Activated CD4-positive, alpha-beta T cell treated with anti-CD3 and anti-CD28 coated beads for 1 hour (primary cell): ENCODE measurements around the gene TECPR1.

Experiments used
- DNase-seq: peaks from one replicate; pipeline ENCODE4 v3.0.0-alpha.2; 2020

The TECPR1 gene

DNA sequence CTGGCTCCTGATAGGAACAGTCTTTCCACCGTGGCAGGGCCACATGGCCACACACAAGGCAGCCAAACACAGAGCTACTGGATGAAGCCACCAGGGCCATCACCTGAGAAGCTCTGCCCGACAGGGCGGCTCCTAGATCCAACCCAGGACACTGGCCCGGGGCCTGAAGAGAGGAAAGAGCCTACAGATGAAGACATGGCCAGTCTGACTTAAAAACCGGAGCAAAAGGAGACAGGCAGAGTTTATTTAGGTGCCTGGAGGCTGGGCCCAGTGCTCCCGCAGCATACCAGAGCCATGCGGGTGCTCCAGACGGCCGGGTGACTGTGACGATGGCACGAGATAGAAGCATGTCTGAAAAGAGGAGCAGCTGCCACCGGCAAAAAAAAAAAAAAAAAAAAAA is 3.9 kb downstream of the TECPR1 start:
- no peak for DNase-seq

- no peak for DNase-seq
Measured at GRCh38 chr7:98244871-98245270, 7.2 kb downstream of the TECPR1 start.

- DNase-seq = no peak
Measured at GRCh38 chr7:98242934-98243333, 9.1 kb downstream of the TECPR1 start.

DNA sequence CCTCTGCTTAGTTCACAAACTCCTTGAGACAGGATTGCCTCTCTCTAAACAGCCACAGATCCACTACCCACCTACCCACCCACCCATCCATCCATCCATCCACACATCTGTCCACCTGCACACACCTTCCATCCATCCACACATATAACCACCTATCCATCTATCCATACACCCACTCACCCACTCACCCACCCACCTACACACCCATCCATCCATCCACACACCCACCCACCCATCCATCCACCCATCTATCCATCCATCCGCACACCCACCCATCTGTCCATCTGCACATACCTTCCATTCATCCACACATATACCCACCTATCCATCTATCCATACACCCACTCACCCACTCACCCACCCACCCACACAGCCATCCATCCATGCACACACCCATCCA is 9.7 kb downstream of the TECPR1 start:
- DNase-seq = no peak

DNA sequence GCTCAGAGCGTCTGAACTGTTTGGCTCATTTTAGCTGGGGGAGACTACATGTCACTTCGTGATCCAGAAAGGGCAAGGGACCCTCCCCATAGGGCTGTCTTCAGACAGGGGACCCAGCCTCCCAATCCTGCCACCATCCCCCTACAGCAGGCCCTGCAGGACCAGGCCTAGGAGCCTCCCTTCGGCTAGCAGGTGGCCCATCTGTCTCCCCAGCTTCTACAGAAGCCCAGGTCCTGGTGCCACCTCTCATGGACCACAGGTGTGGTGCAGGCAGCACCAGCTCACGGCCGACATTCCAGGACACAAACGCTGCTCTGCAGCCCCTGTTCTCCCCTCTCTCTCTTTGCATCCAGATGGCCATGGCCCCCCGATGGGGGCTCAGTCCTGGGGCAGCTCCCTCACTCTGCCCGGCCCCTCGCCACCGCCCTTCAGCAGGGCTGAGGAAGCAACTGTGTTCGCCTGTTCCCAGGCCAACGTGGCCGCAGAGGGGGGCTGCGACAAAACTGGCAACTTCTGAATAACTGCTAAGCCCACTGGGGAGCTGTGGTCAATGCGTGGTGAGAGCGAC is 10.3 kb downstream of the TECPR1 start:
- DNase-seq = no peak

DNA sequence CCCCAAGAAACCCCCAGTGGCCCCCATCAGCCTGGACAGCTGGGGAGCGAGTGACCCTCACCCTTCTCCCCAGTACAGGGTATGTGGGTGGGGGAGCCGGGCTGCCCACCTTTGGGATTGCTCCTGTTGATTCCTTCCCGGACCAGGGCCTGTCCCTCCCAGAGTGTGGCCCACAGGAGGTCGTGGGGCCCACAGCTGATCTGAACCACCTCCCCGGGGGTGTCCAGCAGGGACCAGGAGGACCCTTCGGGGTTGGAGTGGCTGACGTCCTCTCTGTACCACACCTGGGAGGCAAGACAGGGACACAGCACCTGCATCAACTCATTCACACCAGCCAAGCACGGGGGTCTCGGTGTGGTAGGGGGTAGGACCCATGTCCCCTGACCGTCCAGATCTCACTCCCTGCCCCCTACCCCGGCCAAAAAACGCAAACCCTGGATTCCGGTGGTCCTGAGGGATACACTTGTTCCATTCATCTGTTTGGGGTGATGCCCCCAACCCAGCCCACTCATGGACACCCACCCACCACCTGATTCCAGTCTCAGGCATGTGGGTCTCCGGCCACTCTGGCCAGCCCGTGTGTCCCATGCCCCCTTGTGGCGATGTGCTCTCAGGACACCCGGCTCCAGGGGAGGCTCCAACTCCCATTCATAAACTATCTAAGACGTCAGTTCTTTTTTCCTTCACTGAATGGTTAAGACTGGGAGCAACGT is 10.9 kb downstream of the TECPR1 start:
- DNase-seq = no peak

DNA sequence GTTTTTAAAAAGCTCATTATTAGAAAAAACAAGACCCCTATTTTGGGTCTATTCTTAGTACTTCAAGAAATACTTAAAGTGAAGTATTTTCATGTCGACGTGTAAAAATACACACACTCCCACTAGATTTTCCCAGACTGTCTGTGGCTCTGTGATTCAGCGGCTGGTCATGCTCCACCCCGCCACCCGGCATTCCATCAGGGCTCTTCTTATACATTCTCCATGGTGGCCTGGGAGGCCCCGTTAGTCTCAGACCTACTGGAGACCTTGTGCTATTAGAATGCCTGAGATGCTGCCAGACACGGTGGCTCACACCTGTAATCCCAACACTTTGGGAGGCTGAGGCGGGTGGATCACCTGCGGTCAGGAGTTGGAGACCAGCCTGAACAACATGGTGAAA is 13.1 kb downstream of the TECPR1 start:
- no peak for DNase-seq

DNA sequence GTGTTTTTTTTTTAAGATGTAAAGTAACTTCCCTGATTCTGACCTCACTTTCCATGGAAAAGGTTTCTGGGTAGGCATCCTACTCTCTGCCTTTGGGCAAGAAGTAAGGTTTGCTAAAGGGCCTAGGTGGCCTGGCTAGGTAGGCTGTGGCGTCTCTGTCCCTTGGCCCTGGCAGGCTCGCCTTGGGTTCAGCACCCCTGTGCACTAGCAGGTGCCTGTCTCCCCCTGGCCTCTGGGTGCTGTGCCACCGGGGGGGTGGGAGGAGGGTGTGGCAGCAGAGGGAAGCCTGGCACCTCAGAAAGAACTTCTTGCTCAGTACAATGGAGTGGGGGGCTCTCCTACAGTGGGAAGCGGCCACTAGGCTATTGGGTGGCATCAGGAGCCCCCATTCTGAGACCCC is 14.0 kb downstream of the TECPR1 start:
- DNase-seq = no peak

- no peak for DNase-seq
Measured at GRCh38 chr7:98236355-98237185, 15.5 kb downstream of the TECPR1 start.

DNA sequence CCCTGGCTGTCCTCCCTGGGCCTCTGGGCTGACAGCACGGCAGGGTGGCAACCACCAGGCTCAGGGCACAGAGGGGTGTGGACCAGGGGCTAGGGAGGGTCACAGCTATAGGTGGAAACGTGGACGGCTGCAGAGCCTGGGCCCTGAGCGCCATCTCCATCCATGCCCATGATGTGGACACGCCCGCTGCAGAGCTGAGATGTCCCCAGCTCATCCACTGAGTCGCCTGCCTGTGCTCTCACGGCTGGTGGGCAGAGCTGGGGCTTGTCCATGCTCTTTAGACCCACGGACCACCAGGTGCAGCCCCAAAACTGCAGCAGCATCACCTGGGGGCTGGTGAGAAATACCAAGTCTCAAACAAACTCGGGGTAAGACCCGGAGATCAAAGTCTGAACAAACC is 16.1 kb downstream of the TECPR1 start:
- no peak for DNase-seq

DNA sequence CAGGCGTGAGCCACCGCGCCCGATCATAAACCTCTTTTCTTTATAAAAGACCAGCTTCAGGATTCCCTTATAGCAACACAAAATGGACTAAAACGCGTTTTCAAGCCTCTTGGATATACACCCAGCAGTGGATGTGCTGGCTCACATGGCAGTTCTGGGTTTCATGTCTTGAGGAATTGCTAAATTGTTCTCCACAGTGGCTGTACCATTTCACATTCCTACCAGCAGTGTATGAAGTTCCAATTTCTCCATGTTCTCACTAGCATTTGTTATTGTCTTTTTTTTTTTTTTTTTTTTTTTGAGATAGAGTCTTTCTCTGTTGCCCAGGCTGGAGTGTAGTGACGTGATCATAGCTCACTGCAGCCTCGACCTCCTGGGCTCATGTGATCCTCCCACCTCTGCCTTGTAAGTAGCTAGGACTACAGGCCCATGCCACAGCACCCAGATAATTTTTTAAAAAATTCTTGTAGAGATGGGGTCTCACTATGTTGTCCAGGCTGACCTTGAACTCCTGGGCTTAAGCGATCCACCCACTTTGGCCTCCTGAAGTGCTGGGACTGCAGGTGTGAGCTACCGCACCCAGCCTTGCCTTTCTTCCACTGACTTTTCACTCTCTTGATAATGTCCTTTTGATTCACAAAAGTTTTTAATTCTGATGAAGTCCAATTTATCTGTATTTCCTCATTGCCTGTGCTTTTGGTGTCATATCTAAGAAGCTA is 17.4 kb downstream of the TECPR1 start:
- DNase-seq = no peak

DNA sequence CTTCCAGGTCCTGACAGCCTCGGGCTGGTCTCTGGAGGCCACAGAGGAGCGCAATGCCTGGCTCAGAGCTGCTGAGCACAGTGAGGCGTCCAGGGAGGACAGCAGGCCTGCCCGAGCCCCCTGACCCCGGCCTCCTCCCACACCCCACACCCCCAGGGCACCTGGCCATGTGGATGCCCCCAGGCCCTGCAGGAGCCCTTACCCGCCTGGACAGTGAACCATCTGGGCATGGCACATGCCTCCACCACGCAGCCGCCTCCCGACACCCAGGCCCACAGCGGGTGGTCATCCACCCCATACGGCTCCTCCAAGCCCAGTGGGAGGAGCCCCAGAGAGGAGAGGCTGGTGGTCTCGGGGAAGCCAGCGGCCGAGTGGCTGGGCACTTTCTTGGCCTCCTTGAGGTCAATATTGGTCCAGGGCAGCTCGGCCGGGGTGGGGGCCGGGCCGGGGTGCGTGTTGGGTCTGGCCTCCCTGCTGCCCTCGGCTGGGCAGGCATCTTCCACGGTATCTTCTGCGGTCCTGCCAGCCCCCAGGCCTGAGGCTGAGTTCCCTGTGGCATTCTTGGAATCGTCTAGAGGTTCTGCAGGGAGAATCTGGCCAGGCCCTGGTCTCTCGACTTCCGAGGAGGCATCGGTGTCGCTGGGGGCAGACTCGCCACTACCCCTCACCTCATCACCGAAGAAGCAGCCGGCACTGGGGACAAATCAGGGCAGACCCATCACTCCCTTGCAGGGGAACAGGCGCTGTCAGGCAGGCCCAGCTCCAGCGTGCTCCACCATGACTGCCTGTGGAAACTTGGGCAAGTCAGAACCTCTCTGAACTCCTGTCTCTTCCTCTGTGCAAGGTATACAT is 18.6 kb downstream of the TECPR1 start:
- DNase-seq = no peak

GRCh38 chr7:98232799-98233198 is 19.2 kb downstream of the TECPR1 start:
- no peak for DNase-seq

GRCh38 chr7:98232263-98232585 is 19.8 kb downstream of the TECPR1 start:
- DNase-seq = no peak

- DNase-seq = no peak
Measured at GRCh38 chr7:98231493-98232262, 20.4 kb downstream of the TECPR1 start.

GRCh38 chr7:98230746-98231471 is 21.1 kb downstream of the TECPR1 start:
- DNase-seq = no peak

DNA sequence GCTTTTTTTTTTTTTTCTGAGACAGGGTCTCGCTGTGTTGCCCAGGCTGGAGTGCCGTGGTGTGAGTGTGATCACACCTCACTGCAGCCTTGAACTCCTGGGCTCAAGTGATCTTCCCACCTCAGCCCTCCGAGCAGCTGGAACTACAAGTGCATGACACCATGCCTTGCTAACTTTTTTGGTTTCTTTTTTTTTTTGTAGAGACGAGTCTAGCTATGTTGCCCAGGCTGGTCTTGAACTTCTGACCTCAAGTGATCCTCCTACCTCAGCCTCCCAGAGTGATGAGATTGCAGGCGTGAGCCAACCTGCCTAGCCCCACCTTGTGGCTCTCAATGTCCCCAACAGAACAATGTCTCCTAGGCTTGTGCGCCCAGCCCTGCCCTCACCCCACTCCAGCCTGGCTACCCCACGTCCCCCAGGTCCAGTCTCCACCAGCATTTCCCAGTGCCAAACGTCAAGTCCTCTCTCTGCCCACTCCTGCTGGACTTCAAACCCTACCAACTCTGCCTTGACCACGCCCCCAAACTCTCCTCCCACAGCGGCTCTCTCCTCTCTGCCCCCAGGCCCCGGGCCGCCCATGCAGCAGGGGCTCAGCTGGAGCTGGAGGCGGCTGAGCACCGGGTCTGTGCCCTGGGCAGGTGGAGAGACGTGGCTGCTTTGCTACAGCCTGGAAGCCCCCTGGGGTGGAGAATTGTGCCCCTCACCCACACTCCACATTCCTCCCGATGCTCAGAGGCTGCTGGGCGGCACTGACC is 21.9 kb downstream of the TECPR1 start:
- no peak for DNase-seq

DNA sequence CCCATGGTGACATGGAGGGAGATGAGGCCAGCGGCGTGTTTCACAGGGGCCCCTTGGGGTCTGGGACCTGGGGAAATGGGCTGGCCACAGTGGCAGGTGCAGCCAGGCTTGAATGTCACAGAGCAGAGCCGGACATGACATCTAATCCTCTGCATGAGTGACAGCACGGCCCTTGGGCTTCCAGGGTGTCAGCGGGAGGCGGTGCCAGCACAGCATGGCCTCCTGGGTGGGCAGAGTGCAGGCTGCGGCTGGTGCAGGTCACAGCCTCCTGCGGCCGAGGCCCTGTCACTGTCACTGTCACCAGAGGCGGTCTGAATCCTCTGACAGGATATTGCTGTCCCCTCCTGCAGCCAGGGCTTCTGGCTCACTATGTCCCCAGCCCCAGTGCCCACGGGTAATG is 22.6 kb downstream of the TECPR1 start:
- DNase-seq = no peak

DNA sequence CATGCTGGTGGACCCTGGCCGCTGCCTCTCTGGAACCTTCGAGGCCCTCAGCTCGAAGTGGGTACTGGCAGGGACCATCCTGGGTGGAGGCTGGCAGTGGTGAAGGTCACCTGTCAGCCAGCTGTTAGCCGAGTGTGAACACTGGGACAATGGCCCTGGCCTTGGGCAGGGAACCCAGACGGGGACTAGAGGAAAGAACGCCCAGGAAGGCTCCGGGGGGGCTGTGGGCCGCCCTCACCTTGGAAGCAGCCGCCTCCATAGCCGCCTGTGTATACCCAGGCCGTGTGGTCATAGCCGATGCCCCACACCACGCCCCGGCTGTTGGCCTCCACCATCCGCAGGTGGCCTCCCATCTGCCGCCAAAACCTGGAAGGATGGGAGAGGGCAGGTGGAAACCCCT is 23.2 kb downstream of the TECPR1 start:
- no peak for DNase-seq

DNA sequence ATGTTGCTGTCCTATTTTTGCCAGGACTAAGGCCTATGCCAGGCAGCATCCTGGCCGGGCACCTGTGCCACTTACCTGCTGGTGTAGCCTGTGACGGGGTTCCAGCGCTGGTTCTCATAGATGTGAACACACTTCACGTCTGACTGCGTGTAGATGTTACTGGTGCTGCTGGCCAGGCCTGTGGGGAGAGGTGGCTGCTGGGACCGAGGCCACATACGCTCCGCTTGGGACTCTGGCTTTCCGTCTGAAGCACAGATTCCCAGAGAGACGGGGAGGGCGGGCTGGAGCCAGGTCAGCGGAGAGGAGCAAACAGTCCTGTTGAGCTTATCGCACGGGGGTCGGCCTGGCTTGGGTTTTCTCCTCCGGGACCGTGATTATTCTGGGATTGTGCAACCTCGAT is 24.1 kb downstream of the TECPR1 start:
- DNase-seq = no peak
